Measurements from ENCODE around the gene CXorf38. TPM values are rescaled to one million over a fixed set of nuclear protein-coding genes. Genes with fewer than 3 reads are reported as not detected.
"Not testable (repeated sequence)": the region's sequence is repeated elsewhere in the genome, so short reads cannot be mapped to it uniquely, and the experiment has no call there.

CXorf38 gene
- polyA plus RNA-seq, 2 donors = 4.0 to 4.6 TPM

GRCh38 chrX:40607381-40607780, 40.0 kb downstream of the CXorf38 start:
- H3K4me1 ChIP-seq (ENCODE audit: control insufficient read depth in 2 of 2, insufficient read depth in 2 of 2, low read length in 1 of 2) = no peaks in the 10 kb centered on the region
- peaks cover 0 to 2% of the 10 kb centered on the region in 2 donors for H3K27me3 ChIP-seq (ENCODE audit: control insufficient read depth in 1 of 2, insufficient read depth in 2 of 2, low read length in 2 of 2)
- H3K36me3 ChIP-seq (ENCODE audit: control insufficient read depth in 2 of 2, insufficient read depth in 2 of 2, low read length in 1 of 2) = no peaks in the 10 kb centered on the region
- no peak overlapping the region for H3K4me3 ChIP-seq (ENCODE audit: low read depth in 1 of 2, low read length in 2 of 2)
- H3K9me3 ChIP-seq (ENCODE audit: control insufficient read depth in 2 of 2, insufficient read depth in 1 of 2, low read depth in 1 of 2, low read length in 1 of 2) = no peaks in the 10 kb centered on the region
- 72 to 82% methylated on average over 3 of the region's 3 CpGs for WGBS, 2 donors
- H3K27ac ChIP-seq (ENCODE audit: low read depth in 2 of 2, low read length in 1 of 2) = no peak overlapping the region

GRCh38 chrX:40603446-40603845, 43.9 kb downstream of the CXorf38 start:
- Histone ChIP-seq H3K36me3 (ENCODE audit: control insufficient read depth in 2 of 2, insufficient read depth in 2 of 2, low read length in 1 of 2) (no peaks in the 10 kb centered on the region), H3K9me3 (ENCODE audit: control insufficient read depth in 2 of 2, insufficient read depth in 1 of 2, low read depth in 1 of 2, low read length in 1 of 2) (no peaks in the 10 kb centered on the region), H3K4me3 (ENCODE audit: low read depth in 1 of 2, low read length in 2 of 2) (no peak overlapping the region), H3K27me3 (ENCODE audit: control insufficient read depth in 1 of 2, insufficient read depth in 2 of 2, low read length in 2 of 2) (peaks cover 0 to 2% of the 10 kb centered on the region in 2 donors), H3K4me1 (ENCODE audit: control insufficient read depth in 2 of 2, insufficient read depth in 2 of 2, low read length in 1 of 2) (no peaks in the 10 kb centered on the region), H3K27ac (ENCODE audit: low read depth in 2 of 2, low read length in 1 of 2) (no peak overlapping the region)
- WGBS, 2 donors = 92 to 93% methylated on average over 6 of the region's 6 CpGs

- 88 to 90% methylated on average over 6 of the region's 6 CpGs for WGBS, 2 donors
- not testable (repeated sequence) for H3K4me1 ChIP-seq (ENCODE audit: control insufficient read depth in 2 of 2, insufficient read depth in 2 of 2, low read length in 1 of 2); H3K9me3 ChIP-seq (ENCODE audit: control insufficient read depth in 2 of 2, insufficient read depth in 1 of 2, low read depth in 1 of 2, low read length in 1 of 2); H3K27ac ChIP-seq (ENCODE audit: low read depth in 2 of 2, low read length in 1 of 2); H3K27me3 ChIP-seq (ENCODE audit: control insufficient read depth in 1 of 2, insufficient read depth in 2 of 2, low read length in 2 of 2); H3K4me3 ChIP-seq (ENCODE audit: low read depth in 1 of 2, low read length in 2 of 2); H3K36me3 ChIP-seq (ENCODE audit: control insufficient read depth in 2 of 2, insufficient read depth in 2 of 2, low read length in 1 of 2)
These were observed 57.6 kb downstream of the CXorf38 start for GRCh38 chrX:40589616-40590321.

GRCh38 chrX:40587623-40588022, 59.7 kb downstream of the CXorf38 start:
- H3K4me1 ChIP-seq (ENCODE audit: control insufficient read depth in 2 of 2, insufficient read depth in 2 of 2, low read length in 1 of 2); H3K4me3 ChIP-seq (ENCODE audit: low read depth in 1 of 2, low read length in 2 of 2); H3K36me3 ChIP-seq (ENCODE audit: control insufficient read depth in 2 of 2, insufficient read depth in 2 of 2, low read length in 1 of 2); H3K27me3 ChIP-seq (ENCODE audit: control insufficient read depth in 1 of 2, insufficient read depth in 2 of 2, low read length in 2 of 2); H3K27ac ChIP-seq (ENCODE audit: low read depth in 2 of 2, low read length in 1 of 2); H3K9me3 ChIP-seq (ENCODE audit: control insufficient read depth in 2 of 2, insufficient read depth in 1 of 2, low read depth in 1 of 2, low read length in 1 of 2): not testable (repeated sequence)
- 46 to 60% methylated on average over 1 of the region's 1 CpG for WGBS, 2 donors

- Histone ChIP-seq H3K9me3 (ENCODE audit: control insufficient read depth in 2 of 2, insufficient read depth in 1 of 2, low read depth in 1 of 2, low read length in 1 of 2) (peaks cover 0 to 3% of the 10 kb centered on the region in 2 donors), H3K27me3 (ENCODE audit: control insufficient read depth in 1 of 2, insufficient read depth in 2 of 2, low read length in 2 of 2) (no peaks in the 10 kb centered on the region), H3K36me3 (ENCODE audit: control insufficient read depth in 2 of 2, insufficient read depth in 2 of 2, low read length in 1 of 2) (no peaks in the 10 kb centered on the region), H3K4me3 (ENCODE audit: low read depth in 1 of 2, low read length in 2 of 2) (no peak overlapping the region), H3K27ac (ENCODE audit: low read depth in 2 of 2, low read length in 1 of 2) (no peak overlapping the region), H3K4me1 (ENCODE audit: control insufficient read depth in 2 of 2, insufficient read depth in 2 of 2, low read length in 1 of 2) (peaks cover 0 to 3% of the 10 kb centered on the region in 2 donors)
- WGBS, 2 donors = 66 to 80% methylated on average over 2 of the region's 2 CpGs
These were observed 64.5 kb downstream of the CXorf38 start for GRCh38 chrX:40582811-40583210.

- not testable (repeated sequence) for H3K9me3 ChIP-seq (ENCODE audit: control insufficient read depth in 2 of 2, insufficient read depth in 1 of 2, low read depth in 1 of 2, low read length in 1 of 2); H3K4me3 ChIP-seq (ENCODE audit: low read depth in 1 of 2, low read length in 2 of 2); H3K27ac ChIP-seq (ENCODE audit: low read depth in 2 of 2, low read length in 1 of 2); H3K36me3 ChIP-seq (ENCODE audit: control insufficient read depth in 2 of 2, insufficient read depth in 2 of 2, low read length in 1 of 2); H3K27me3 ChIP-seq (ENCODE audit: control insufficient read depth in 1 of 2, insufficient read depth in 2 of 2, low read length in 2 of 2); H3K4me1 ChIP-seq (ENCODE audit: control insufficient read depth in 2 of 2, insufficient read depth in 2 of 2, low read length in 1 of 2)
- whole genome bisulfite sequencing, 2 donors = 91 to 92% methylated on average over 13 of the region's 13 CpGs
These were observed 65.2 kb downstream of the CXorf38 start for GRCh38 chrX:40582178-40582577.

- peak overlapping the region; percentile 57 to 79 for H3K4me3 ChIP-seq (ENCODE audit: low read depth in 1 of 2, low read length in 2 of 2)
- H3K9me3 ChIP-seq (ENCODE audit: control insufficient read depth in 2 of 2, insufficient read depth in 1 of 2, low read depth in 1 of 2, low read length in 1 of 2) = peaks cover 0 to 3% of the 10 kb centered on the region in 2 donors
- peaks cover 0 to 3% of the 10 kb centered on the region in 2 donors for H3K4me1 ChIP-seq (ENCODE audit: control insufficient read depth in 2 of 2, insufficient read depth in 2 of 2, low read length in 1 of 2)
- no peaks in the 10 kb centered on the region for H3K27me3 ChIP-seq (ENCODE audit: control insufficient read depth in 1 of 2, insufficient read depth in 2 of 2, low read length in 2 of 2)
- no peaks in the 10 kb centered on the region for H3K36me3 ChIP-seq (ENCODE audit: control insufficient read depth in 2 of 2, insufficient read depth in 2 of 2, low read length in 1 of 2)
- 1 to 29% methylated on average over 15 of the region's 15 CpGs for WGBS, 2 donors
- peak overlapping the region; percentile 84 to 87 for H3K27ac ChIP-seq (ENCODE audit: low read depth in 2 of 2, low read length in 1 of 2)
These were observed 65.9 kb downstream of the CXorf38 start for GRCh38 chrX:40581336-40581920.

- H3K4me3 ChIP-seq (ENCODE audit: low read depth in 1 of 2, low read length in 2 of 2) = peak within 1 kb of the TSS; percentile 57 to 79
- WGBS, 2 donors = 1 to 15% methylated on average over 59 to 88 of the region's 89 CpGs
- peaks cover 0 to 3% of the 10 kb centered on the region in 2 donors for H3K4me1 ChIP-seq (ENCODE audit: control insufficient read depth in 2 of 2, insufficient read depth in 2 of 2, low read length in 1 of 2)
- H3K27me3 ChIP-seq (ENCODE audit: control insufficient read depth in 1 of 2, insufficient read depth in 2 of 2, low read length in 2 of 2) = no peaks in the 10 kb centered on the region
- peaks cover 0 to 3% of the 10 kb centered on the region in 2 donors for H3K9me3 ChIP-seq (ENCODE audit: control insufficient read depth in 2 of 2, insufficient read depth in 1 of 2, low read depth in 1 of 2, low read length in 1 of 2)
- H3K36me3 ChIP-seq (ENCODE audit: control insufficient read depth in 2 of 2, insufficient read depth in 2 of 2, low read length in 1 of 2) = no peaks in the 10 kb centered on the region
- H3K27ac ChIP-seq (ENCODE audit: low read depth in 2 of 2, low read length in 1 of 2) = peak within 1 kb of the TSS; percentile 88 to 90
These were observed 66.6 kb downstream of the CXorf38 start, which contains the start of gene ATP6AP2 for GRCh38 chrX:40580537-40581335. TSS of gene ATP6AP2 (plus strand) at chrX:40580970. CDS start at chrX:40581066, 96 bp downstream.

- H3K27me3 ChIP-seq (ENCODE audit: control insufficient read depth in 1 of 2, insufficient read depth in 2 of 2, low read length in 2 of 2) = no peaks in the 10 kb centered on the region
- peak overlapping the region; percentile 57 to 69 for H3K4me3 ChIP-seq (ENCODE audit: low read depth in 1 of 2, low read length in 2 of 2)
- WGBS, 2 donors = 10 to 23% methylated on average over 12 of the region's 12 CpGs
- H3K27ac ChIP-seq (ENCODE audit: low read depth in 2 of 2, low read length in 1 of 2) = peak overlapping the region; percentile 88 to 90
- no peaks in the 10 kb centered on the region for H3K36me3 ChIP-seq (ENCODE audit: control insufficient read depth in 2 of 2, insufficient read depth in 2 of 2, low read length in 1 of 2)
- H3K9me3 ChIP-seq (ENCODE audit: control insufficient read depth in 2 of 2, insufficient read depth in 1 of 2, low read depth in 1 of 2, low read length in 1 of 2) = peaks cover 0 to 3% of the 10 kb centered on the region in 2 donors
- H3K4me1 ChIP-seq (ENCODE audit: control insufficient read depth in 2 of 2, insufficient read depth in 2 of 2, low read length in 1 of 2) = peaks cover 0 to 3% of the 10 kb centered on the region in 2 donors
These were observed 67.3 kb downstream of the CXorf38 start for GRCh38 chrX:40579900-40580536.

Measured in esophagus (tissue), 2 donors.